Measurements from ENCODE around the gene MGAT4A.
"Not testable (repeated sequence)": the region's sequence is repeated elsewhere in the genome, so short reads cannot be mapped to it uniquely, and the experiment has no call there.

Gene MGAT4A

DNA sequence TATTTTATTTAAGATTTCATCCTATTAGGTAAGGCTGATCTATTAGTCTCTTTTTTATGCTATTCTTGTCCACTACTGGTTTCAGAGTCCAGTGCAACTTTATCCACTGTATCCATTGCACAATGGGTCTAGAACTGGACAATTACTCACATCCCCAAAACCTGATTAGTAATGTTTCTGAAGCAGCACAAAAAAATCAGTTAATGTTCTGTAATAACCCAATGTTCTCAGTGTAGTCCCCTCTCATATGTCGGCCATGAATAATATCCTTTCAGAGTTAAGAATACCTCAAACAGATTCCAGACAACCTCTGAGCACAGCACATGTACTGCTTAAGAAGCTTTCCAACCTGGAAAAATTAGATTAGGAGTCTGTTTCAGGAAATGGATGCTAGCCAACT is 29.7 kb downstream of the MGAT4A start:
- DNase-seq = no peak

- no peak for DNase-seq
Observed at GRCh38 chr2:98698896-98699295, 32.0 kb downstream of the MGAT4A start.

DNA sequence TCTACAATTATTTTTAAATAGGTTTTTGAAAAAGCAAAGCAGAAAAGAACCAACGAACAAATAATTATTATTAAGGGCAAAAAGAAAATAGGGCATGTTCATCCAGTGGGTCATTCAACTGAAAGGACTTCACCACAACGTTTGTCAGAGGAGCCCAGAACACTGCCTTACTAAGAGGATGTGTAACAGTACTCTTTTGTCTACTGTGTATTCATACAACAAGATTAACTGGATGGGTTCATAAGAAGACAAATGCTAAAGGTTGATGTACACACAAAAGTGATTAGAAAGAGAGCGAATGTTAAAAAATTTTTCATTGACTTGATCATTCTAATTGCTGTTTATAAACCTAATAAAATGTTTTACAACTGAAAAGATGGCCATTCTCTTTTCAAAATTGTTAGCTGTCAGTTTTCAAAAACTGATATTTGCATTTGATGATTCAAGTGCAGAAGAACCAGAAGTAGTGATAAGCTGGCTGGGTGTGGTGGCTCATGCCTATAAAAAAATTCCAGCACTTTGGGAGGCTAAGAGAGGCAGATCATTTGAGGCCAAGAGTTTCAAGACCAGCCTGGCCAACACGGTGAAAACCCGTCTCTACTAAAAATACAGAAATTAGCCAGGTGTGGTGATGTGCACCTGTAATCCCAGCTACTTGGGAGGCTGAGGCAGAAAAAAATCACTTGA is 33.1 kb downstream of the MGAT4A start:
- DNase-seq = no peak

DNA sequence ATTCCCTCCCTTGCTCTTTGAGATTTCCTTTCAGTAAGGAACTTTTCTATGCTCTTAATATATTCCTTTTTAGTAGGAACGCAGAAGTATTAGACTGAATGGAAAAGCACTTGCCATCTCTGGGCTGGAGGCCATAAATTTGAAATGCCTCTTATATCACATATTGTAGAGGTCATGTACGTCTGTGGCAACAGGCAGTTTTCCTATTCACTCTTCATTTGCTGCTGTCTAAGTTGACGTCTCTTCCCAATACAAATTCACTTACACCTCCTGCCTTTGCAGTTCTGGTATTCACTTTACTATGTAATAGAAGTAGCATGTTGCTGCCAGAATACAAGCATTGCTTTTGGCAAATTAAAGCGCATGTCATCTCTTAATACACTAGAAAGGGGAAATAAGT is 34.7 kb downstream of the MGAT4A start:
- DNase-seq = no peak

DNA sequence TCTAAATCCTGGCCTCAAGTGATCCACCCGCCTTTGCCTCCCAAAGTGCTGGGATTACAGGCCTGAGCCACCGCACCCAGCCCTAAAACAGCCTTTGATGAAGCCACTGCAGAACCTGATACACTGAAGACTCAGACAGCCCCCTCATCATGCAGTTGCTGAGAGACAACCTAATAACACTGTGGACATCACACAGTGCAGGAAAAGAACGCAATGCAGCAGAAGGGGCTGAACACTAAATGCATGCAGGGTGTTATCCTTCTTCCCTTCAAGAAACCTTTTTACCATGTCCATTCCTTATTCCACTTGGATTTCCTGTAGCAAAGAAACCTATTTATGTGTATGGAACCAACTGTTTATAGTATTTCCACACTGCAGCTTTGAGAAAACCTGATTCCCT is 35.7 kb downstream of the MGAT4A start:
- DNase-seq = no peak

DNA sequence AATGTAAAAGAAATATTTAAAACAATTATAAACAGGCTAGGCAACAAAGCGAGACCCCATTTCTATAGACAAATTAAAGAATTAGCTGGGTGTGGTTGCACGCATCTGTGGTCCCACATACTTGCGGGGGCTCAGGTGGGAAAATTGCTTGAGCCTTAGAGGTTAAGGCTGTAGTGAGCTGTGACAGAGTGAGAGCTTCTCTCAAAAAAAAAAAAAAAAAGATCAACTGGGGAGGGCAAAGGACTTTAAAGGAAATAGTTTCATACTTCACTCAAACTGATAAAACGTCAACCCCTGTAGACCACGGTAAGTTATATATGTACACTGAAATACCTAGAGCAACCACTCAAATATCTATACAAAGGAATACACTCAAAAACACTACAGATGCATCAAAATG is 37.5 kb downstream of the MGAT4A start:
- DNase-seq = no peak

GRCh38 chr2:98692090-98693054 is 38.6 kb downstream of the MGAT4A start:
- no peak for DNase-seq

- no peak for DNase-seq
Observed at GRCh38 chr2:98691303-98691702, 39.6 kb downstream of the MGAT4A start.

DNA sequence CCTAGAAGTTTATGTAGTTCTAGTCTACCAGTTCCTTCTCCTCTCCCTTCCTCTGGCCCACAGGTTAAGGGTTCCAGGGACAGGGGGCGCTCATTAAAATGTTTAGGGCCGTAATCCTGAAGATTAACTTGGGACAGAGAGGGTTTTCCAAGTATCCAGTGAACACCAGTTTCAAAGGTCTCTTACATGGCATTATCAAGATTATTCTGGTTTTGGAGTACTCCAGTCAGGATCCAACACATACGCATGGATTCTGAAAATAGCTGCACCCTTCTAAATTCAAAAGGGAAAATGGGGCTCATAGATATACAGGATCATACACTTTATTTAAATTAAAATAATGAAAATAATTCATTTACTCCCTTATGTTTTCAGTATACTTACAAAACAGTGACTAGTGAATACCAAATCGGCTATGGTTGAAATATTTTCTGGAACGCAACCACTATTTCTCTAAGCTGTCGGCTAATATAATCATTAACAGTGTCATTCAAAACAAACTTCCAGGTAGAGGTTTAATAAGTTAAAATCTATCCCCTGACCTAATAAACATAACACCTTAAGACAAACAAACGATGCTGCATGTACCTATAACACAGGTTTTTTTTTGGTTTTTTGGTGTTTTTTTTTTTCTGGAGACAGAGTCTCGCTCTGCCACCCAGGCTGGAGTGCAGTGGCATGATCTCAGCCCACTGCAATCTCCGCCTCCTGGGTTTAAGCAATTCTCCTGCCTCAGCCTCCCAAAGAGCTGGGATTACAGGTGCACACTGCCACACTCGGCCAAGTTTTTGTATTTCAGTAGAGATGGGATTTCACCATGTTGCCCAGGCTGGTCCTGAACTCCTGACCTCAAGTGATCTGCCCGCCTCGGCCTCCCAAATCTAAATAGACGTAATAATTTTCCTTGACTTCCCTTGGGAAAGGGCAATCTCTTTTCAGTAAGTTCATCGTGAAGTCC is 44.7 kb downstream of the MGAT4A start:
- no peak for DNase-seq

GRCh38 chr2:98683728-98684127 is 47.2 kb downstream of the MGAT4A start:
- no peak for DNase-seq

DNA sequence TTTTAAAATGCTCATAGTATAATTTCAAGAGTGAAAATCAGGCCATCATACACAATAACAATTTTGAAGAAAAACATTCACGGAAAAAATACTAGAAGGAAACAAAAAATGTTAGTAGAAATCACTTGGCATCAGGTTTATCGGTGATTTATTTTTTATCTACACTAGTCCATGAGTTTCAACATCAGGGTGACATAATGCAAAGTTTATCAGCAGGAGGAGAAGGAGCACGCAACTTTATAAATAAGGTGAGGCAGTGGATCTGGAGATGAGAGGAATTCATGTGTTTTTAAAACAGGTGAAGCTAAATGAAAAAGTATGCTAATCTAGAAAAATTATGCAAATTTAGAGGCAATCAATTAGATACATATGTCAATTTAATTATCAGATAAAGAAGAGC is 54.2 kb downstream of the MGAT4A start:
- DNase-seq = no peak

- no peak for DNase-seq
Observed at GRCh38 chr2:98674233-98674964, 56.5 kb downstream of the MGAT4A start.

GRCh38 chr2:98669675-98670074 is 61.3 kb downstream of the MGAT4A start:
- DNase-seq = no peak

DNA sequence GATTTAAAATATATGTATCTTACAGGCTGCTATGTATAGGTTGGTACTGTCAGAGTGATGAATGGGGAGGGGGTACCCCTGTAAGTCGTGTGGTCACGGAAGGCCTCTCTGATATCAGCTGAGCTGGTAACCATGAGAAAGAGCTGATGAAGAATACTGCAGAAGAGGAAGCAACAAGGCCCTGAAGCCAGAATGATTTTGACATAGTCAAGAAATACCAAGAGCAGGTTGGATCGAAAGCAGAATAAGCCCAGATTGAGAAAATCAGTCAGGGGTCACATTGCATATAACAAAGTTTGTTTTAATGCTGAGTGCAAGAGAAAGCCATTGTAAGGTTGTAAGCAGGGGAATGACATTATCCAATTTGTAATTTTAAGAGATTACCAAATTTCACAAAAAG is 65.3 kb downstream of the MGAT4A start:
- DNase-seq = no peak

- no peak for DNase-seq
Observed at GRCh38 chr2:98664323-98664722, 66.6 kb downstream of the MGAT4A start.

- DNase-seq = no peak
Observed at GRCh38 chr2:98663511-98664090, 67.3 kb downstream of the MGAT4A start.

- DNase-seq = not testable (repeated sequence)
Observed at GRCh38 chr2:98659491-98659840, 71.5 kb downstream of the MGAT4A start.

GRCh38 chr2:98658816-98659490 is 72.0 kb downstream of the MGAT4A start:
- no peak for DNase-seq

- DNase-seq = no peak
Observed at GRCh38 chr2:98656800-98657199, 74.1 kb downstream of the MGAT4A start.

- no peak for DNase-seq
Observed at GRCh38 chr2:98654699-98655495, 76.0 kb downstream of the MGAT4A start.

GRCh38 chr2:98650998-98651397 is 79.9 kb downstream of the MGAT4A start:
- DNase-seq = no peak
